GM12874 (cell line): Measurements from ENCODE around the gene CCDC85A.

ENCODE experiments used
- CTCF ChIP-seq: IDR thresholded peaks from 2 replicates; pipeline ENCODE4 v1.5.1; 2011; ENCODE audit warnings: low read depth, mild to moderate bottlenecking, control low read depth, low read length, moderate library complexity; ENCODE audit not compliant: insufficient read depth

The CCDC85A gene

DNA sequence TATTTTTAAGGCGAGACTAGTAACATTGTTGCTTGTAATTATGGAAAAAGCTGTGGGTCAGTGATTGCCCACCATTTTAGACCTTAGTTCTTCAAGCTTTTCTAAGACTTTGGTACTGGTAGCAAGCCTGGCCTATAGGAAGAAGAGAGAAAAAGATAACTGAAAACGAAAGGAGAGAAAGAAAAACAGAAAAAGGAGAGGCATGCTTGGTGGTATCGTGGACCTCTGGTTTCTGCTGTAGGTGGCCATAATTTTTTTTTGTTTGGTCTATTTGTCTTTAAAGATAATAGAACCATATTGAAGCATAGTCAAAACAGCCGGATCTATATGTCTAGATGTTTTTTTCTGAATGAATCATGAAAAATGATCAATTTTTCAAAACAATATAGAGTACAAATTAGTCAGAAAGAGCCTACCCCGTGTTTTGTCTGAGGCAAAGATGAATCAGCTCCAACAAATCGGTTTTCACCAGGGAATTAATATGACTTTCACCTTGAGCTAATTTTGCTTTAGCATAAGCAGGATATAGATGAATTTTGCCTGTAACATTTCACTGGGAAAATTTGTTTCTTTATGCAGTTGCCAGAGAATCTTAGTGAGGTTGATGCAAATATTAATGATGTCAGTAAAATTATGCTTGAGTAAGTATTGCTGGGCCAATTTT is 45.7 kb downstream of the CCDC85A start:
- TF ChIP-seq CTCF: no peak

GRCh38 chr2:56230156-56230555 is 46.4 kb downstream of the CCDC85A start:
- no peak for TF ChIP-seq CTCF

- TF ChIP-seq CTCF: no peak
Observed at GRCh38 chr2:56231361-56231760, 47.6 kb downstream of the CCDC85A start.

GRCh38 chr2:56232912-56233311 is 49.1 kb downstream of the CCDC85A start:
- TF ChIP-seq CTCF: no peak

DNA sequence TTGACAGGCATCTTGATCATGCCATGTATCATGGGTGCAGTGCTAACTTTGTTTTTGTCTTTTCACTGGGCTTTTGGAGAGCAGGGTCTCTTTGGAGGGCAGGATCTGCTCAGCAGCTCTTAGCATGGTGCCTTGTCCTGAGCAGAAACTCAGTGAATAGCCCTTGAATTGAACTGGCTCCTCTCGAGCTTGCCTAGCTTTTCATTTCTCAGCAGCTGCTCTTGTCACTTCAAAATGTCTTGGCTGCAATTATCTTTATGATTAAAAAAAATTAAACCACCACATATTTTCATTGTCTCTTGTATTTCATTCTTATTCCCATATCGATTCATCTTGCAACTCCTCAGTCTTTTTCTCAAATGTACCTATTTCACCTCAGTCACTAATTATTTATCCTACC is 50.5 kb downstream of the CCDC85A start:
- no peak for TF ChIP-seq CTCF

GRCh38 chr2:56239030-56239429 is 55.2 kb downstream of the CCDC85A start:
- TF ChIP-seq CTCF: no peak

DNA sequence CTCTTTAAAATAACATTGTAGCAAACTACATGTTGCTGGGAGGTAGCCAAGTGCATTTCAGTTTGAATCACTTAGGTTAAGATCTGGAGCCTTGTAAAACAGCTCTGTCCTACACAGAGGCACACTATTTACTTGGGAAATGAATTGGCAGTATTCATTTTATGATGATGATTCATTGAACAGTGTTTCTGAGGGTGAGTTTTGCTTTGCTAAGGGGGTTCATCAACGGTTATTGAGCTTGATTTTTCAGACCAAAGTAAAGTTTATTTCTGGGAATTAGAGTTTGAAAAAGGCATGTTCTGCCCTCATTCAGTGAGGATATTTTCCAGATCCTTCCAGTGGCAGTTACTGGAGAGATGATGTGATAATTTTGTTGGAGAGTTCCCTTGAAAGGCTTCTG is 55.6 kb downstream of the CCDC85A start:
- no peak for TF ChIP-seq CTCF
